Measurements from ENCODE around the gene GUCA2B.

The GUCA2B gene

GRCh38 chr1:42152907-42153600 lies at the start of gene GUCA2B:
Gene GUCA2B (plus strand): TSS chr1:42153410. CDS start chr1:42153451, 41 bp downstream.
- no peak for DNase-seq (ENCODE audit: low spot score)

- DNase-seq (ENCODE audit: low spot score) = no peak
Observed at GRCh38 chr1:42105025-42105424, 48.2 kb upstream of the GUCA2B start.

- DNase-seq (ENCODE audit: low spot score) = no peak
Observed at GRCh38 chr1:42108309-42108708, 44.9 kb upstream of the GUCA2B start.

GRCh38 chr1:42109600-42109999 lies 43.6 kb upstream of the GUCA2B start:
- DNase-seq (ENCODE audit: low spot score) = no peak

GRCh38 chr1:42114229-42114628 lies 39.0 kb upstream of the GUCA2B start:
- DNase-seq (ENCODE audit: low spot score) = no peak

- no peak for DNase-seq (ENCODE audit: low spot score)
Observed at GRCh38 chr1:42117214-42117613, 36.0 kb upstream of the GUCA2B start.

- no peak for DNase-seq (ENCODE audit: low spot score)
Observed at GRCh38 chr1:42118125-42118524, 35.1 kb upstream of the GUCA2B start.

- DNase-seq (ENCODE audit: low spot score) = no peak
Observed at GRCh38 chr1:42122408-42122807, 30.8 kb upstream of the GUCA2B start.

- no peak for DNase-seq (ENCODE audit: low spot score)
Observed at GRCh38 chr1:42125552-42125951, 27.7 kb upstream of the GUCA2B start.

- DNase-seq (ENCODE audit: low spot score) = no peak
Observed at GRCh38 chr1:42127767-42128166, 25.4 kb upstream of the GUCA2B start.

- DNase-seq (ENCODE audit: low spot score) = no peak
Observed at GRCh38 chr1:42128499-42128898, 24.7 kb upstream of the GUCA2B start.

GRCh38 chr1:42128964-42129363 lies 24.2 kb upstream of the GUCA2B start:
- DNase-seq (ENCODE audit: low spot score) = no peak

GRCh38 chr1:42130061-42130660 lies 23.0 kb upstream of the GUCA2B start:
- no peak for DNase-seq (ENCODE audit: low spot score)

GRCh38 chr1:42133390-42133789 lies 19.8 kb upstream of the GUCA2B start:
- no peak for DNase-seq (ENCODE audit: low spot score)

GRCh38 chr1:42133809-42134526 lies 19.2 kb upstream of the GUCA2B start:
- DNase-seq (ENCODE audit: low spot score) = no peak

- DNase-seq (ENCODE audit: low spot score) = no peak
Observed at GRCh38 chr1:42135426-42135825, 17.8 kb upstream of the GUCA2B start.

- DNase-seq (ENCODE audit: low spot score) = no peak
Observed at GRCh38 chr1:42136466-42136865, 16.7 kb upstream of the GUCA2B start.

GRCh38 chr1:42137766-42138165 lies 15.4 kb upstream of the GUCA2B start:
- DNase-seq (ENCODE audit: low spot score) = no peak

GRCh38 chr1:42138586-42138985 lies 14.6 kb upstream of the GUCA2B start:
- no peak for DNase-seq (ENCODE audit: low spot score)

- no peak for DNase-seq (ENCODE audit: low spot score)
Observed at GRCh38 chr1:42139444-42139843, 13.8 kb upstream of the GUCA2B start.

- no peak for DNase-seq (ENCODE audit: low spot score)
Observed at GRCh38 chr1:42140191-42140590, 13.0 kb upstream of the GUCA2B start.

- no peak for DNase-seq (ENCODE audit: low spot score)
Observed at GRCh38 chr1:42141978-42142377, 11.2 kb upstream of the GUCA2B start.

Measured in hematopoietic multipotent progenitor cell treated with erythropoietin and hydrocortisone succinate and interleukin-3 and kit ligand, for 15 days (in vitro differentiated cells).